NCI-H2081 (cell line): ENCODE data around the gene ATP8B3.

Experiments used
- DNase-seq, 2 experiments: peaks; one replicate each; lab custom pipeline; 2025; lab: John Stamatoyannopoulos, UW

Gene ATP8B3

GRCh38 chr19:1851654-1852580 lies 39.8 kb upstream of the ATP8B3 start:
- DNase-seq = no peak

GRCh38 chr19:1850809-1851653 lies 39.0 kb upstream of the ATP8B3 start:
- DNase-seq = no peak

- DNase-seq = no peak
These were observed 37.9 kb upstream of the ATP8B3 start for GRCh38 chr19:1849886-1850398.

- no peak for DNase-seq
These were observed 37.0 kb upstream of the ATP8B3 start for GRCh38 chr19:1849132-1849474.

GRCh38 chr19:1848399-1849131 lies 36.5 kb upstream of the ATP8B3 start, which contains the start of gene REXO1:
TSS of gene REXO1 (minus strand) at chr19:1848483. CDS start at chr19:1848358, 125 bp downstream.
- DNase-seq = peak; percentile 93 to 94

- peak in 1 of 2 experiments; percentile 11 for DNase-seq
These were observed 35.8 kb upstream of the ATP8B3 start for GRCh38 chr19:1847684-1848398.

GRCh38 chr19:1847348-1847683 lies 35.2 kb upstream of the ATP8B3 start:
- DNase-seq = no peak

GRCh38 chr19:1846517-1847204 lies 34.6 kb upstream of the ATP8B3 start:
- no peak for DNase-seq

- no peak for DNase-seq
These were observed 33.6 kb upstream of the ATP8B3 start for GRCh38 chr19:1845642-1846041.

GRCh38 chr19:1845125-1845515 lies 33.0 kb upstream of the ATP8B3 start:
- DNase-seq = no peak

GRCh38 chr19:1844513-1845124 lies 32.5 kb upstream of the ATP8B3 start:
- DNase-seq = no peak

GRCh38 chr19:1843646-1844394 lies 31.7 kb upstream of the ATP8B3 start:
- no peak for DNase-seq

GRCh38 chr19:1843116-1843515 lies 31.0 kb upstream of the ATP8B3 start:
- DNase-seq = no peak

- DNase-seq = no peak
These were observed 29.3 kb upstream of the ATP8B3 start for GRCh38 chr19:1841209-1841924.

GRCh38 chr19:1840541-1841115 lies 28.6 kb upstream of the ATP8B3 start:
- no peak for DNase-seq

- no peak for DNase-seq
These were observed 27.8 kb upstream of the ATP8B3 start for GRCh38 chr19:1839658-1840540.

- no peak for DNase-seq
These were observed 25.6 kb upstream of the ATP8B3 start for GRCh38 chr19:1837625-1838105.

- no peak for DNase-seq
These were observed 25.1 kb upstream of the ATP8B3 start for GRCh38 chr19:1837222-1837565.
